ENCODE results near the gene ZBTB44. TPM values are rescaled to one million over a fixed set of nuclear protein-coding genes. Genes with fewer than 3 reads are reported as not detected.
A peak's percentile ranks its signal among the peaks of the same experiment; 100 is the strongest.

The ZBTB44 gene, protein sequence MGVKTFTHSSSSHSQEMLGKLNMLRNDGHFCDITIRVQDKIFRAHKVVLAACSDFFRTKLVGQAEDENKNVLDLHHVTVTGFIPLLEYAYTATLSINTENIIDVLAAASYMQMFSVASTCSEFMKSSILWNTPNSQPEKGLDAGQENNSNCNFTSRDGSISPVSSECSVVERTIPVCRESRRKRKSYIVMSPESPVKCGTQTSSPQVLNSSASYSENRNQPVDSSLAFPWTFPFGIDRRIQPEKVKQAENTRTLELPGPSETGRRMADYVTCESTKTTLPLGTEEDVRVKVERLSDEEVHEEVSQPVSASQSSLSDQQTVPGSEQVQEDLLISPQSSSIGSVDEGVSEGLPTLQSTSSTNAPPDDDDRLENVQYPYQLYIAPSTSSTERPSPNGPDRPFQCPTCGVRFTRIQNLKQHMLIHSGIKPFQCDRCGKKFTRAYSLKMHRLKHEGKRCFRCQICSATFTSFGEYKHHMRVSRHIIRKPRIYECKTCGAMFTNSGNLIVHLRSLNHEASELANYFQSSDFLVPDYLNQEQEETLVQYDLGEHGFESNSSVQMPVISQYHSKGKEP
- total RNA-seq, result 28.1 and 32.5 TPM in 2 replicates
- long read RNA-seq, partial matches to known transcripts, result 0 of 19 reads
- long read RNA-seq, other reads (novel, unspliced or antisense), result 19 of 19 reads

DNA sequence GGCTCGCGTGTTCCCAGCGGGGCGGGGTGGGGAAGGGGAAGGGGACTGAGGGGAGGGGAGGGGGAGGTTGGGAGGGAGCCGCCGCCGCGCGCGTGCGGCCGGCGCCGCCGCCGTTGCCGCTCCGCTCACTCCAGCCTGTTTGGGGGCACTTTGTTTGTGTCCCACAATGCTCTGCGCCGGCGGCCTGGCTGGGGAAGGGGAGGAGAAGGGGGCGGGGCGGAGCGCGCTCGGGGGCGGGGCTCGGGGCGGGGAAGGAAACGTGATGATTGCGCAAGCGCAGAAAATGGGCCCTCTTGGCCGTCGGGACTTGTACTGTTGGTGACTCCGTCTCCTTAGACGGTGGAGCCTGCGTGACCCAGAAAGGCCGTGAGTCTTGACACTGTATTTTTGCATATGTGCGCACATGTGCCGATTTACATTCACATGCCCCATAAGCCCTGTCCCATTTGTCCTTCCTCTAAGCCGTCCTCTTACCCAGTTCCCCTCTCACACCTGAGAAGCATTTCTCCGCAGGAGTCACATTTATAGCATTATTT is at the start of gene ZBTB44:
ZBTB44 (minus strand) TSS at position 168 of the 536 bp plus-strand sequence. CDS start 53,044 bp downstream, outside the sequence.
- TF ChIP-seq, protein P1, sequence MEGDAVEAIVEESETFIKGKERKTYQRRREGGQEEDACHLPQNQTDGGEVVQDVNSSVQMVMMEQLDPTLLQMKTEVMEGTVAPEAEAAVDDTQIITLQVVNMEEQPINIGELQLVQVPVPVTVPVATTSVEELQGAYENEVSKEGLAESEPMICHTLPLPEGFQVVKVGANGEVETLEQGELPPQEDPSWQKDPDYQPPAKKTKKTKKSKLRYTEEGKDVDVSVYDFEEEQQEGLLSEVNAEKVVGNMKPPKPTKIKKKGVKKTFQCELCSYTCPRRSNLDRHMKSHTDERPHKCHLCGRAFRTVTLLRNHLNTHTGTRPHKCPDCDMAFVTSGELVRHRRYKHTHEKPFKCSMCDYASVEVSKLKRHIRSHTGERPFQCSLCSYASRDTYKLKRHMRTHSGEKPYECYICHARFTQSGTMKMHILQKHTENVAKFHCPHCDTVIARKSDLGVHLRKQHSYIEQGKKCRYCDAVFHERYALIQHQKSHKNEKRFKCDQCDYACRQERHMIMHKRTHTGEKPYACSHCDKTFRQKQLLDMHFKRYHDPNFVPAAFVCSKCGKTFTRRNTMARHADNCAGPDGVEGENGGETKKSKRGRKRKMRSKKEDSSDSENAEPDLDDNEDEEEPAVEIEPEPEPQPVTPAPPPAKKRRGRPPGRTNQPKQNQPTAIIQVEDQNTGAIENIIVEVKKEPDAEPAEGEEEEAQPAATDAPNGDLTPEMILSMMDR (IDR thresholded peaks at IDR 0.05), result no peak
- H3K9me3 Mint-ChIP-seq (ENCODE audit: unreplicated experiment), result no peaks in the 10 kb centered on the region
- DNase-seq (ENCODE audit: extremely low spot score, unreplicated experiment), result peak; percentile 96

GRCh38 chr11:130359419-130359818 is 44.7 kb upstream of the ZBTB44 start:
- H3K4me3 Mint-ChIP-seq (ENCODE audit: unreplicated experiment), result no peak overlapping the region
- DNase-seq (ENCODE audit: extremely low spot score, unreplicated experiment), result no peak

More for the DNA sequence above, at the start of gene ZBTB44:
- Mint-ChIP-seq H3K27me3 (ENCODE audit: unreplicated experiment) (no peaks in the 10 kb centered on the region), H3K36me3 (ENCODE audit: unreplicated experiment) (no peaks in the 10 kb centered on the region), H3K4me1 (ENCODE audit: unreplicated experiment) (peaks cover 29% of the 10 kb centered on the region), H3K27ac (ENCODE audit: unreplicated experiment) (peak within 1 kb of the TSS; percentile 84), H3K4me3 (ENCODE audit: unreplicated experiment) (peak within 1 kb of the TSS; percentile 81)

DNA sequence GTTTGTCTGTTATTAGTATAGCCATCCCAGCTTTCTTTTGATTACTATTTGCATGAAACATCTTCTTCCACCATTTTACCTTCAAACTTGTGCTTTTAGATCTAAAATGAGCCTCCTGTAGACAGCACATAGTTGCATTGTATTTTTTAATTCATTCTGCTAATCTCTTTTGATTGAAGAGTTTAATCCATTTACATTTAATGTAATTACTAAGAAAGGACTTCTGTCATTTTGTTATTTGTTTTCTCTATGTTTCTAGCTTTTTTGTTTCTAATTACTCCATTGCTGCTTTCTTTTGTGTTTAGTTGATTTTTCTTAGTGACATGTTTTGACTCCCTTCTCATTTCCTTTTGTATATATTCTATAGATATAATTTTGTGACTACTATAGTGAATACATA is 43.7 kb upstream of the ZBTB44 start:
- peaks cover 2% of the 10 kb centered on the region for H3K36me3 Mint-ChIP-seq (ENCODE audit: unreplicated experiment)

More at GRCh38 chr11:130359419-130359818, 44.7 kb upstream of the ZBTB44 start:
- TF ChIP-seq, protein P1 (IDR thresholded peaks at IDR 0.05), result no peak
- Mint-ChIP-seq H3K9me3 (ENCODE audit: unreplicated experiment) (peaks cover 12% of the 10 kb centered on the region), H3K27ac (ENCODE audit: unreplicated experiment) (no peak overlapping the region), H3K36me3 (ENCODE audit: unreplicated experiment) (peaks cover 1% of the 10 kb centered on the region), H3K4me1 (ENCODE audit: unreplicated experiment) (no peaks in the 10 kb centered on the region), H3K27me3 (ENCODE audit: unreplicated experiment) (peaks cover 35% of the 10 kb centered on the region)

DNA sequence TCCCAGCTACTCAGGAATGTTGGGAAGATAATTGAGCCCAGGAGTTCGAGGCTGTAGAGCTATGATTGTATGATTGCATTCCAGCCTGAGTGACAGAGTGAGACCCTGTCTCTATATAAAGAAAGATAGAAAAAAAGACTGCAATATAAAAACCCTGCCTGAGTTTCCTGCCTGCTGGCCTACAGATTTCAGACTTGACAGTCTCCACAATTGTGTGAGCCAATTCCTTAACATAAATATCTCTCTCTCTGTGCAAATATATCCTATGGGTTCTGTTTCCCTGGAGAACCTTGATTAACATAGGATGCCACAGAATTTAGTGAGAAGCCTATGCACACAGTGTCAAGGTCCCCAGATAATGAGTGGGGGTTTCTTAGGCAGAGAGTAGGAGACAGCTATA is 32.5 kb upstream of the ZBTB44 start:
- Mint-ChIP-seq H3K27ac (ENCODE audit: unreplicated experiment) (no peak overlapping the region), H3K27me3 (ENCODE audit: unreplicated experiment) (peaks cover 52% of the 10 kb centered on the region), H3K4me1 (ENCODE audit: unreplicated experiment) (no peaks in the 10 kb centered on the region), H3K36me3 (ENCODE audit: unreplicated experiment) (no peaks in the 10 kb centered on the region), H3K9me3 (ENCODE audit: unreplicated experiment) (peaks cover 7% of the 10 kb centered on the region), H3K4me3 (ENCODE audit: unreplicated experiment) (no peak overlapping the region)
- TF ChIP-seq, protein P1 (IDR thresholded peaks at IDR 0.05), result no peak
- DNase-seq (ENCODE audit: extremely low spot score, unreplicated experiment), result no peak

More for the DNA sequence above, 43.7 kb upstream of the ZBTB44 start:
- no peak for DNase-seq (ENCODE audit: extremely low spot score, unreplicated experiment)
- H3K27me3 Mint-ChIP-seq (ENCODE audit: unreplicated experiment), result peaks cover 37% of the 10 kb centered on the region
- TF ChIP-seq, protein P1 (IDR thresholded peaks at IDR 0.05), result no peak
- H3K4me3 Mint-ChIP-seq (ENCODE audit: unreplicated experiment), result no peak overlapping the region
- no peak overlapping the region for H3K27ac Mint-ChIP-seq (ENCODE audit: unreplicated experiment)
- no peaks in the 10 kb centered on the region for H3K4me1 Mint-ChIP-seq (ENCODE audit: unreplicated experiment)
- peaks cover 18% of the 10 kb centered on the region for H3K9me3 Mint-ChIP-seq (ENCODE audit: unreplicated experiment)

- Mint-ChIP-seq H3K4me3 (ENCODE audit: unreplicated experiment) (no peak overlapping the region), H3K4me1 (ENCODE audit: unreplicated experiment) (no peaks in the 10 kb centered on the region), H3K9me3 (ENCODE audit: unreplicated experiment) (peaks cover 7% of the 10 kb centered on the region), H3K27me3 (ENCODE audit: unreplicated experiment) (peaks cover 47% of the 10 kb centered on the region), H3K27ac (ENCODE audit: unreplicated experiment) (no peak overlapping the region), H3K36me3 (ENCODE audit: unreplicated experiment) (no peaks in the 10 kb centered on the region)
- DNase-seq (ENCODE audit: extremely low spot score, unreplicated experiment), result no peak
- TF ChIP-seq, protein P1 (IDR thresholded peaks at IDR 0.05), result no peak
Measured at GRCh38 chr11:130344841-130345240, 30.1 kb upstream of the ZBTB44 start.

All from osteocyte (in vitro differentiated cells).